OCI-LY7 (cell line): ENCODE measurements around the gene MACF1.

Source experiments
- CTCF ChIP-seq: fragments of 200-600 bp; sonication (generic); conservative IDR thresholded peaks from 2 replicates; pipeline ENCODE4 v1.5.1; 2014; ENCODE audit warnings: mild to moderate bottlenecking, antibody characterized with exemption, low read length, moderate library complexity, mixed read lengths
- EZH2phosphoT487 ChIP-seq: fragments of 200-600 bp; sonication (generic); IDR thresholded peaks from 2 replicates; pipeline ENCODE4 v1.6.1; 2018; ENCODE audit warnings: low read depth, borderline replicate concordance, mild to moderate bottlenecking, mixed run types, antibody characterized with exemption, low read length, moderate library complexity, mixed read lengths

GRCh38 chr1:39261712-39262221 lies 57.3 kb downstream of the MACF1 start:
- TF ChIP-seq CTCF: no peak
- no peak for TF ChIP-seq EZH2phosphoT487
